ENCODE data around the gene CMTM3.

GRCh38 chr16:66653581-66654350 lies 49.3 kb downstream of the CMTM3 start:
- no peak for TF ChIP-seq CTCF (conservative IDR thresholded peaks at IDR 0.05; ENCODE audit: low read depth, low read length)
- no peak for TF ChIP-seq BHLHE40 (IDR thresholded peaks at IDR 0.05; ENCODE audit: low read depth, low read length)
- TF ChIP-seq POLR2A (IDR thresholded peaks at IDR 0.05; ENCODE audit: low read depth, low read length) = no peak
